SIG-M5 (cell line): Measurements from ENCODE around the gene FCHSD1.

Source experiments
- DNase-seq: peaks from one replicate; lab custom pipeline; 2025; lab: John Stamatoyannopoulos, UW

The FCHSD1 gene

DNA sequence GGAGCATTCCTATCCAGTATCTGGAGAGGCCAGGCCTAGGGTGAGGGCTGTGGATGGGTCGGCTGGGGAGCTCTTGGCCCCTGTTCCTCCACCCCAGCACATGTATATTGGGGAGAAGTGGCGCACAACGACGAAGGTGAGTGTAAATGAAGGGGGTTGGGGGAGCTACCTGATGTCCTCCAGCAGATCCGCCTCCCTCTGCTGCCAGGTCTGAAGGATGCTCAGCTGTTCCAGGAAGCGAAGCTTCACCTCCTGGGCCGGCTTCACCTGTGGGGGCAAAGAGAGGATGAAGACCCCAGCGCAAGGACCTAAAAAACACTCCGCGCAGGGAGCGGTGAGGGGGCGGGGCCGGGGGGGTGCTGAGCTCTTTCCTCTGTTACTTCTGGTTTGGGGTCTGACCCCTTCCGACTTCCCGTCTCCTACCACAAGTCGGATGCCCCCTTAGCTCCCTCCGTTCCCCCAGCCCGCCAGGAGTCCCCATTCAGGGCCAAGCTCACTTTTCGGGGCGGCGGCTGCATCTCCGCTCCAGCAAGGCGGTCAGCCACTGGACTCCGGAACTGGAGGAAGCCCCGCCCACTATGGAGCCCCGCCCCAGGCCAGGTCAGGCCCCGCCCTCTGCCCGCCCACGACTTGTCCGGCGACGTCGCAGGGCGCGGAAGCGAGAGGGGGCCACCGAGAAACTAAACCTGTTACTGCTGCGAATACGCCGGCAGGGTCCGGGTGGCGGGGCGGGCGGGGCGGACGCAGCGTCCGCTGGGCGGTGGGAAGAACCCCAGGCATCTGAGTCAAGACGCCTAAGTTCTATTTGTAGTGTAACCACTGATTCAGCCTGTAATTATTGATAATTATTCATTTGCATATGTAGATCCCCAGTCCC lies at the start of gene FCHSD1:
Gene FCHSD1, minus strand, starts transcription at position 568 of the 877 bp plus-strand sequence. Its CDS starts 50 bp downstream, at position 518.
- no peak for DNase-seq

DNA sequence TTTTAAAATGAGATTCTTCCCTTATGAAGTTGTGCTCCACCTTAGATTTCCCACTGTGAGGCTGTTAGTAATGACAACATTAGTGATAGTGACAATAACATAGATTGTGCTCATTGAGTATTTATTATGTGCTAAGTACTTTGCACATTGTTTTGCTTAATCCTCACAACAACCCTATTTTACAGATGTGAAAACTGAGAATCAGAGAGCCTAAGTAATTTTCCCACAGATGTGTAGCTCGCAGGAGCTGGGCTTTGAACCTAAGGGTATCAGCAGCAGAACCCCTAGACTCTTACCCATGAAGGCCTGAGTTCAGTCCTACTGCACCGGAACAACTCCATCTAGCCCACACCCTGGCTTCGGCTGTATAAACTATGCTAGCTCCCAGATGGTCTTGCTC lies 46.4 kb upstream of the FCHSD1 start:
- no peak for DNase-seq

DNA sequence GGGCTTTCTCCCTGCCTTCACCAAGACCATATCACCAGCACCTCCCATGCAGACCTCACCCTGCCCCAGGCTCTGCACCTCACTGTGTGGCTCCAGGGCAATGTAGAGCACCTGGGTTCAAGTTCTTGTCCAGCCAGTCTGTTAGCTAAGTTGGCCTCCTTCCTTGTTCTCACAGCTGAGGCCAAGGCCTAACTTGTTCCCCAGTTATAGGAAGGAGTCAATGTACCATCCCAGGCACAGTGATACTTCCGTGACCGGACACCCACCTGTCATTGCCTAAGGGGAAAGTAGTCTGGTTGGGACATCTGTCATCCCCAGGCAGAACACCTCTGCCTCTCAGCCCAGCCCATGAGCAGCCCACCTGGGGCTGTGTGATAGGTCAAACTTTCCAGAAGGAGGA lies 45.2 kb upstream of the FCHSD1 start:
- no peak for DNase-seq

DNA sequence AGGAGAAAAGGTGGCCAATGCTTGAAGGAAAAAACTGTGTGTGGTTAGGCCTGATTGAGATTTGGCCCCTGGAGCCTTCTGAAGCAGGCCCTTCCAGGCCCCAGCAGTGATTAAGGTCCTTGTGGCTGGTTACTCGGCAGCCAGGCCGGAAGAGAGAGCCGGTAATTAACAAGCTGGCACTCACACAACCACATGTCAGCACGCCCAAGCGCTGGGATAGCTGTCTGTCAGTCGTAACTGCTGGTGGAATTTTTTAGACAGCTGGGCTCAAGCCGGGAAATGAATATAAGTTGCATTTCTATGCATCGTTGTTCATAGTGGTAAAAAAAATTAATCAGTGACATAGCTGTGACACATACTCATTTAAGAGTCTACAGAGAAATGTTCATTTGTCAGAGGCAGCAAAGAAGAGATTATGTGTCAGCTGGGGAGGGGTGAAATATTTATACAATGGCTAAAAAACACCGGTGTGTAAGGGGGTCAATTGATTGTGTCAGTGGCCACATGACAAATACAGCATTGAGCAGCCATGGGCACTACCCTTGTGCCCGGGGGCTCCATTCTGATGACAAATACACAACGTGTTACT lies 44.5 kb upstream of the FCHSD1 start:
- no peak for DNase-seq

DNA sequence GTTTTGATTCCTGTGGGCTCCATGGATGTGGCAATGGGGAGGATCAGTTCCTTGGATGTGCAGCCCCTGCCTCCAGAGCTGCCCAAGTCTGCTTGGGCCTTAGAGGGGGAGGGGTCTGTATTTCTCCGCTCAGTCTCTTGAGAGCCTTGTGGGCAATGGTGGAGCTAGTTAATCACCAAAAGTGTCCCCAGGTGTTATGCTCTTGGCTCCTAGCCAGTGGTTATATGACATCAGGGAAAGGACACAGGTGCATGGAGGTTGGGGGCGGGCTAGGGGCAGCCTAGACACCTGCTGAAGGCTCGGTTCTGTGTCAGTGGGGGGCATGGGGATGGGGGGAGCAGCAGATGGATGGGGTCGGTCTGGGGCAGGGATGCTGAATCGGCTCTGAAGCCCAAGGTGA lies 43.3 kb upstream of the FCHSD1 start:
- no peak for DNase-seq

DNA sequence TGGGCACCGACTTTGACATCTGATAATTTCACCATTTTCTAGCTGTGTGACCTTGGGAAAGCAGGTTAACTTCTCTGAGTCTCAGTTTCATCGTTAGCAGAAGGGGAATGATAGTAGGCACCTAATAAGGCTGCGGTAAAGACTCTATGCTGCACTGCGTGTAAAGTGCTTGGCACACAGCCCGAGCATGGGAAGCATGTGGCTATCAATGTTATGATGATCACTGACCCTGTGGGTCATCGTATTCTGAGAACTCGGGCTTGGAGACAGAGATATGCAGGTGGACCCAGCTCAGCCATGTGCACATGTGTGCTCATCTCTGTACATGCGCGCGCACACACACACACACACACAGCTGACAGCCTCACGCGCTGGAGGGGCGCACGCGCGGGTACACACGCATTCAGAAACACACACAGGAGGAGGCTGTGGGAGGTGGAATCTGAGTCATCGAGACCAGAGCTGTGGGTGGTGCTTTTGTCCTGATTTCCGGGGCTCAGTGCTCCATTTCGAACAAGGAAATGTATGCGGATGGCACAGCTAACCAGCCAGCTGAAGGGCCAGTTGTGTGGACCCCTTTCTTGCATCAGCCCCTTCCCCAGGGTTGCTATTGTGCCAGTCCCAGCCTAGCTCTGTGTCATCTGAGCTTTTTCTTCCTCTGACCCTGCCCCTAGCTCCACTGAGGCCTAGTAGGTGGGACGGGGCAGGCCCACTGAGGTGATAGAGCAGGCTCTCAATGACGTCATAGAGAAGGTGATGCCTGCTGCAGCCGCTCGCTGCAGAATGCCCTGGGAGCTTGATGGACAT lies 41.9 kb upstream of the FCHSD1 start:
- no peak for DNase-seq

DNA sequence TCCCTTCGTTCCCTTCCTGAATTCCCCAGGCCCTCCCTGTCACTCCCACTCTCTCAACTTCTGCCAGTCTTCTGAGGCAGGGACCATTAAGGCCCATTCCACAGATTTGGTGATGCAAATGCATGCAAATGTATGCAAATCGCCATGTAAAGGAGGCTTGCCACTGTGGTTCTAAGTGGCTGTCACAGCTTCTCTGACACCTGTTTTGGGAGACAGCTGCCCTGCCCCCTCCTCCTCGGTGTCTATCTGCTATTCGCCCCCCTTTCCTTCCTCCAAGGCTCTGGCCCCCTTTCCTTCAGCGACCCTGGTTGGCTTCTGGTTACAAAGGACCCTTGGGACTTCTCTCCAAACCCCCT lies 41.3 kb upstream of the FCHSD1 start:
- no peak for DNase-seq

DNA sequence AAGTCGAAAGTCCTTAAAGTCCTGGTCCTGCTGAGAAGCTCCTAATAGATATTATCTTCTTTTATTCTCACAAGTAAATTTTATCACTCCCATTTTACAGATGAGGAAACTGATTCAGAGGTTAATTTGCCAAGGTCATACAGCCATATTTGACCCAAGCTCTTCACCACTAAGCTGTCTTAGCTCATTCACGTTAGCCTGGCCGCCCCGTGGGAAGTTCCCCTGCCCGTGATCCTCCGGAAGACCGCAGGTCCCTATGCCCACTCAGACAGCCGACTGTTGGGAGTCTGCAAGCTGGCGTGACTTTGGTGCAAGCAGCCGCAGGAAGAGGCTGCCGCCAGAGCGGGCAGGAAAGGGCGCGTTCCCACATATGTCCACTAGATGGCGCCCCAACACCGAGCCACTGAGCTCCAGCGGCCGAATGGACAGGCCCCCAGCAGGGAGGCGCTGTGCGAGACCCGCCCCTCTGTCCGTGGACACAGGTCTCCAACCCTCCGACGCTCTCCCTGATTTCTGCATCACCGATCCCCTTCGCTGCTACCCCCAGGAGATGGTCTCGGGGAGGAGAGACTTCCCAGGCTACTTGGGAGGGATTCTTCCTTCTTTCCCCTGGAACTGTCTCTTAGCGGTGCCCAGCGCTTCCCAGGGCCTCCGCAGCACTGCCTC lies 40.8 kb upstream of the FCHSD1 start:
- DNase-seq: no peak

DNA sequence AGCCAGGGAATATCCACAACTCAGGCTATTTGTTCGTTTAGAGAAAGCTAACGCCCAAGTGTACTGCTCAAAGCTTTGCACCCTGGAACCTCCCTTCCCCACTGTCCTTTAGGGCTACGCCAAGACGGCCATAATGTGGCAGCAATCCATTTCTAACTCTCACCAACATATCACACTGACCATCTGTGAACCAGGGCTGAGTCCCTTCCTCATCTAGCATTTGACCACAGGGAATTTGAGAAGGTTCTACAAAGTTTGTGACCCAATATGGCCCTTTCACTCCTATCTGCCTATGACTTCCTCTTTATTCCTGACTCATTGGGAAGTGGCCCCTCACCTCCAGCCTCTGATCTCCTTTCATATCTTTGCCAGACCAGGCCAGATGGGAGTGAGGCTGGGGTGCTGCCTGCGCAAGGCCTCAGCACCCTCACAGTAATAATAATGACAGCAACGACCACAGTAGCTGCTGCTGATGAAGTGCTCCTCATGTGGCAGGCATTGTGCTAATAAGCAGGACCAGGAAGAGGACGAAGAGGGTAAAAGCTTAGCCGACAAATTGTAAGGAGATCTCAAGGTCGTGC lies 40.2 kb upstream of the FCHSD1 start:
- DNase-seq: no peak

DNA sequence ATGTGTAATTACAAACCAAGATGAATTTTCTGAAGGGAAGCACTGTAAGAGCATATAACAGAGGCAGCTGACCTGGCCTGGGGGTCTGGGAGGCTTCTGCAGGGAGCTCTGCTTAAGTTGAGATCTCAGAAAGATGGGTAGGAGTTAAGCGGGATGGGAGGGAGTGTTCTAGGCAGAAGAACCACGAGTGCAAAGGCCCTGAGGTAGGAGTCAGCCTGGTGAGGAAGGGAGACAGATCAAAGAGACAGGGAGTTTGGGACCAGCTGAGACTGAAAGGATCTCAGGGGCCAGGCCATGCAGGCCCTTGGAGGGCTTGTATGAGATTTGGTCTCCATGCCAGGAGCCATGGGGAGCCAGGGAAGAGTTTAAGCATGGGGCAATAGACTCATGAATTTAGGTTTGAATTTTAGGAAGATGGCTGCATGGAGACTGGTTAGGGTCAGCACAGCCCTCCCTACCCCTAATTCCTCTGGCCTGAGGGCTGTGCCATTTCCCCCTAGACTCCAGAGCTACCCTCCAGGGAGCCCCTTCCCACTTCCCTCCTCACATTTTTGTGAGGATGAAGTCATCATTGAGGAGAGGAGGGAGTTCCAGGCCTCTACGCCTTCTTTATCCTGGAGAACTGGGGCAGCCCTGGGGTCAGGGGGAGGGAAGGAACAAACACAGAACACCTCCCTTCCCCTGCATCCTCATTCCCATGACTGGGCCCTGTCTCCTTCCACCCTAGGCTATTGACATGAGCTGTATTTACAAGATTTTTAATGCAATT lies 35.6 kb upstream of the FCHSD1 start:
- no peak for DNase-seq

DNA sequence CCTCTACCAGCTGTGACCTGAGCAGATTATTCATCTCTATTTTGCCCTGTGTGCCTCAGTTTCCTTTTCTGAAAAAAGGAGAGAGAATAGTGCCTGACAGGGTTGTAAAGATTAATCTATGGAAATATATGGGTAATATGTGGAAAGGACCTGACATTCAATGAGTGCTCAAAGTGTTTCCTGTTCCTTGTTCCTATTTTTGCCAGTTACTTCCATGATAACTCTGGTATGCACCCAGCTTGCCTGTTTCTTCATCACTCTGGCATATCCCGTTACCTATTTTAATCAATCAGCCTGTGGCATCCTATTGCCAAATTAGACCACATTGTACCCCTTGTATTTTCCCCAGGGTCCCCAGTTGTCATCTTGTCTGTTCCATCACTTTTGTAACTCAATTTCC lies 34.4 kb upstream of the FCHSD1 start:
- no peak for DNase-seq

DNA sequence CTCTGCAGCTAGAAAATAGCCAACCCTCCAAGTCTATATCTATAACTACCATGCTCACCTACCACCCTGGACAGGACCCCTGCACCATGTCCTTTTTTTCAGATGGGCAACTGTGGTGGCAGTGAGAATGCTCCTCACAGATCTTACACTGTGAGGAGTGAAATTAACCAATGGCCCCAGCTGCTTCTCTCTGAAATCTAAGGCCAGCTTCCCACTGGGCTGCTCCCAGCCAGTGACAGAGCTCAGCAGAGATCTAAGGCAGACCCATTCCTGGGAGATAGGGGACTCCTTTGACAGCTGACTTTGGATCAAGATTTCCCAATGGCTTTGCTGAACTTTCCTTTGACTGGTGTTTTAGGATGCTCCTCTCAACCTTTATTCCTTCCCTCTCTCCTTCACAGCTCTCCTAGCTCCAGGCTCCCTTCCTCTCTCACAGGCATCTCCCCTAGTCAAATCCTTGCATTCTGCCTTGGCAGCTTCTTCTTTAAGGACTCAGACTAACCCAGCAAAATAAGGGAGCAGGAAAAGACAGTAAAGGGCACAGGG lies 32.5 kb upstream of the FCHSD1 start:
- DNase-seq: no peak

DNA sequence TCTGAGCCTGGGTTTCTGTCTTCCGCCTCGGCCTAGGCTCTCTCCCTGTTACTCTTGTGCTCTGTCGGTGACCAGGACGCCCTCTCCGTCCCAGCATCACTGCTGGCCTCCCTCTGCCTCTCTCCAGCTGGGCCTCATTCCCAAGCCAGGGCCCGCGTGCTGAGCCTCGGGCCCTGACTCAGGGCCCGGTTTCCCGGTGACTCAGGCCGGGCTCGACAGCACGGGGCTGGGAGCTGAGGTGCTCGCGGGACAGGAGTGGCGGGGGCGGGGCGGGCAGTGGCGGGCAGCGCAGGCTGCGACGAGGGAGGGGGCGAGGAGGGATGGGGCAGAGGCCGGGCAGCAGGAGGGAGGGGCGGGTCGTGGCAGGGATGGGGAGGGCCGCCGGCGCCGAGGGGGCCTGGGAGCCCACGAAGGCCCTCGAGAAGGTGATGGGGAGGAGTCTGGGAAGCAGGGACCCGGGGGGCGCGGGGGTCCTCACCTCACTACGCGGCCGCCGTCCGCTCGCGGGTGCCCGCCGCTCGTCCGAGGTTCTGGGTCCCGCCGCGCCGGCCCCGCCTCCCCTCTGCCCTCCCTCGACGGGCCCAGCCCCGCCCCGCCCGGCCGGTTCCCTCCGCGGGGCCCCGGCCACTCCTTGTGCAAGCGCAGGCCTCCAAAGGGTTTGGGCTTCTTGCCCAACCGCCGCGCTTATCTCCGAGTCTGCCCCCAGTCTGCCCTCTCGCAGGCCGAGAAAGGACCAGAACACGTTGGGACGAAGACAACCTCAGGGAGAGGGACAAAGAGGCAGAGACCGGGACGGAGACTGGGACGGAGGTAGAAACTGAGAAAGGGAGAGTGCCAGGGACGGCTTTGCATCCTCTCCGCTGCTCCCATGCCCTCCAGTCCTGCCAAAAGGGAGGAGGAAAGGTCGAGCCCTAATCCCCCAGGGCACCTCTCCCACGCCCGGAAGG lies 30.8 kb upstream of the FCHSD1 start, which contains the start of gene ARAP3:
Gene ARAP3, minus strand, starts transcription at position 536 of the 947 bp plus-strand sequence. CDS start 1,744 bp downstream, outside the sequence.
- no peak for DNase-seq

DNA sequence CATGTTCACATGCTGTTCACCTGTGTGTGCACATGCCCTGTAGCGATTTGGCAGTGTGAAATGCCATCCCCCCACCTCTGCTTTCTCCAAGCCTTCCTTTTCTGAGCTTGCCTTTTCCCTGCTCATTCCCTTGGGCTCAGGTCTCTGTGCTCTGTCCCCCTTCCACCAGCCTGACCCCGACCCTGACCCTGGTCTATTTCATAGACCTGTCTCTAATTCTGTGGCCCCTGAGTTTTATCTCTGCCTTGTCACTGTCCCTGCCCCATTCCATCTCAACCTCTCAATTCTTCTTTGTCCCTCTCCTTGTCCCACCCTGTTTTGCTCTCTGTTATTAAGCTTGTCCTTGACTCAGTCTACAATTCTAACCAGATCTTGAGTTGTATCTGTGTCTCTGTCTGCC lies 30.1 kb upstream of the FCHSD1 start:
- DNase-seq: no peak

DNA sequence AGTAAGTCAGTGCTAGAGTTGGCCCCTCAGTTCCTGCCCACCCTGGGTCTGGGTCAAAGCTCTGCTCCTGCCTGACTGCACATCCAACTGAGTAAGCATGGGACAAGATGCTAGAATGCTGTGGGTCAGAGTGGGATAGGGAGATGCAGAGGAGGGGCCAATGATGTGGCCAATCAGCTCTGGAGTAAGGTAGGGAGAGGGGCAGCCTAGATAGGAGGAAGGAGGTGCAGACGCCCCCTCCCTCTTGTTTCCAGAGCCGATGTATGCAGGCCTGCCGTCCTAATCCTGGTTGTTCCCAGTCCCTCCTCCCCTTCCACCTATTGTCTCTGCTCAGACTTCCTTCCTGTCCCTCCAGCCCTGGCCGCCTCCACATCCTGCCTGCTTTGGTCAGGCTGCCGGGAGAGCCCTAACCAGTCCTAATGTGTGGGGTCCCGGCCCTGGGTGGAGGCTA lies 29.6 kb upstream of the FCHSD1 start:
- no peak for DNase-seq

DNA sequence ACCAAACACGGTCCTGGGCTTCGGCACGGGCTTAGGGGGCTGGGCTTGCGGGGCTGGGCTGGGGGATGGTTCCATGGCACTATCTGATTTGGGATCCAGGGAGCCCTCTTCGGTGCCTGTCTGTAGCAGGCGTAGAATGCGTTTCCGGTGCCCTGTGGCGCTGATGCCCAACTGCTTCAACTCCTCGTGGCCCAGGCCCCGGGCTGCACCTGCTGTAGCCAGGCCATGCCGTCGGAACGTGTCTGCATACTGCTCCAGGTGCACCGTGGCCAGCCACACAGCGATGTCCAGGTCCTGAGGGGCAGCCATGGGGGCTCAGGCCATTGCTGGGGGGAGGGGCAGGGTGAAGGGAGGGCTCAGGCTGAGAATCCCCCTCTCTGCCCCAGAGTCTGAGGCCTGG lies 29.0 kb upstream of the FCHSD1 start:
- no peak for DNase-seq

DNA sequence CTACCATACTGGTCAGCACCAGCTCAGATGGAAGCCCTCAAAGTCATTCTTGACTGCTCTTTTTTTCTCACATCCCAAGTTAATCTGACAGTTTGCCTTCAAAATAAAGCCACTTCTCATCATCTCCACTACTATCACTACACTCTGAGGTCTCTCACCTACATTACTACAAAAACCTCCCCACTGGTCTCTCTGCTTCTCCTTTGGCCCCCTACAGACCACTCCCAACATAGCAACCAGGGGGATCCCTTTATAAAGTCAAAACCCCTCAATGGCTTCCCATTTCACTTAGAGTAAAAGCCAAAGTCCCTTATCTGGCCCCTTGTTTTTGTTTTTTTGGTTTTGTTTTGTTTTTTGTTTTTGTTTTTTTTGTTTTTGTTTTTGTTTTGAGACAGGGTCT lies 26.2 kb upstream of the FCHSD1 start:
- no peak for DNase-seq

DNA sequence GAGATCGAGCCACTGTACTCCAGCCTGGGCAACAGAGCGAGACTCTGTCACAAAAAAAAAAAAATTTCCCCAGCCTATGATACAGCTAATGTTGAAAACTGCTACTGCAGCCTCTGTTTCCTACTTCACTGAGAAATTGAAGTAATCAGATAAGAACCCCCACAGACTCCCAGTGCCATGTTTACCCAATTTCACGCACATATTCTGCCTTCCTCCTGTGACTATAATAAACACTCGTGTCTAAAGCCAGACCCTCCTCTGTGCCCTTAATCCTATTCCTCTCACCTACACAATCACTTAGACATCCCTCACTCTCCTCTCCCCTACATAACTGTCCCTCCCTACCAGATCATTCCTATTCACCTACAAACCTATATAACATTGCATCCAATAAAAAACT lies 24.5 kb upstream of the FCHSD1 start:
- no peak for DNase-seq

DNA sequence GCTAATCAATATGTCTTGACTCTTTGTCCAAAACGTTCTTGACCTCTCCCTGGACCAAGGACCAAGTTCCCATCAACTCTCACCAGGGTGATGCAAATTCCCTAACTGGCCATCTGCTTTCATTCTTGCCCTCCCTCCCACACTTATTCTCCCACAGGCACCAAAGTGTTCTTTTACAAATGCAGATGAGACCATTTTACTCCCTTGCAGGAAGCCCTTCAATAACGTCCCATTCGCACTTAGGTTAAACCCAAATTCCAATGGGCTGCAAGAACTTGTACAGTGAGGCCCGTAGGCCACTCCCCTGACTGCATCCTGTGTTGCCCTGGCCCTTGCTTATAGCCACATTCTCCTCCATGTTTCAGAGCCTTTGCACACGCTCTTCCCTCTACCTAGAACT lies 23.5 kb upstream of the FCHSD1 start:
- DNase-seq: no peak
